Neural cell (in vitro differentiated cells): ENCODE results near the gene LRP5. TPM values are rescaled to one million over a fixed set of nuclear protein-coding genes. Genes with fewer than 3 reads are reported as not detected.

Source experiments
- H2AFZ ChIP-seq: fragments of 200-600, 300-800 bp; sonication (generic), shearing (Covaris generic); 2 replicates; pipeline ENCODE4 v1.6.0; 2014; ENCODE audit warnings: low read depth, mild to moderate bottlenecking, antibody characterized with exemption, low read length, moderate library complexity
- H3F3A ChIP-seq: fragments of 200-600 bp; shearing (Covaris generic); 2 replicates; pipeline ENCODE4 v1.6.1; 2016; ENCODE audit warnings: mild to moderate bottlenecking, moderate library complexity, mixed read lengths, antibody characterized with exemption, low read length; ENCODE audit not compliant: insufficient read depth, poor library complexity, severe bottlenecking
- H3K27ac ChIP-seq: fragments of 200-600, 300-800 bp; sonication (generic), shearing (Covaris generic); 2 replicates; pipeline ENCODE4 v1.5.1; 2014; ENCODE audit warnings: mild to moderate bottlenecking, low read length, moderate library complexity
- H3K27me3 ChIP-seq: fragments of 300-800, 200-600 bp; sonication (generic), shearing (Covaris generic); 2 replicates; pipeline ENCODE4 v1.6.0; 2014; ENCODE audit warnings: mild to moderate bottlenecking, low read depth, low read length, moderate library complexity; ENCODE audit not compliant: insufficient read depth
- H3K36me3 ChIP-seq: fragments of 300-800, 200-600 bp; sonication (generic), shearing (Covaris generic); 2 replicates; pipeline ENCODE4 v1.5.1; 2014; ENCODE audit warnings: mild to moderate bottlenecking, antibody characterized with exemption, low read length, moderate library complexity; ENCODE audit not compliant: insufficient read depth
- H3K4me2 ChIP-seq: fragments of 300-800, 200-600 bp; sonication (generic), shearing (Covaris generic); 2 replicates; pipeline ENCODE4 v1.6.0; 2014; ENCODE audit warnings: mild to moderate bottlenecking, low read length
- H3K4me3 ChIP-seq: fragments of 300-800, 200-600 bp; sonication (generic), shearing (Covaris generic); 2 replicates; pipeline ENCODE4 v1.5.1; 2014; ENCODE audit warnings: mild to moderate bottlenecking, low read length, moderate library complexity
- H3K79me2 ChIP-seq: fragments of 200-600 bp; shearing (Covaris generic); replicated peaks from 2 replicates; pipeline ENCODE4 v1.6.0; 2014; ENCODE audit warnings: mild to moderate bottlenecking, low read length, moderate library complexity; ENCODE audit not compliant: insufficient read depth
- H3K9ac ChIP-seq: fragments of 300-800, 200-600 bp; sonication (generic), shearing (Covaris generic); 2 replicates; pipeline ENCODE4 v1.6.1; 2016; ENCODE audit warnings: mild to moderate bottlenecking, low read length, mixed read lengths
- H3K9me2 ChIP-seq: fragments of 200-600 bp; shearing (Covaris generic); 2 replicates; pipeline ENCODE4 v1.6.1; 2016; ENCODE audit warnings: mild to moderate bottlenecking, low read length, mixed read lengths; ENCODE audit not compliant: insufficient read depth
- H3K9me3 ChIP-seq: fragments of 200-600, 300-800 bp; sonication (generic), shearing (Covaris generic); 2 replicates; pipeline ENCODE4 v1.6.1; 2016; ENCODE audit warnings: mild to moderate bottlenecking, mixed run types, low read length, moderate library complexity, mixed read lengths
- H4K20me1 ChIP-seq: fragments of 200-600 bp; shearing (Covaris generic); 2 replicates; pipeline ENCODE4 v1.6.1; 2016; ENCODE audit warnings: mild to moderate bottlenecking, mixed run types; ENCODE audit not compliant: insufficient read depth
- CTCF ChIP-seq: fragments of 450-650 bp; IDR thresholded peaks from 2 replicates; pipeline ENCODE4 v1.5.1; 2014; ENCODE audit warnings: antibody characterized with exemption, mild to moderate bottlenecking, moderate library complexity; ENCODE audit not compliant: poor library complexity, severe bottlenecking
- EP300 ChIP-seq: fragments of 450-650 bp; conservative IDR thresholded peaks from 2 replicates; pipeline ENCODE4 v1.6.1; 2014; ENCODE audit warnings: antibody characterized with exemption, mild to moderate bottlenecking, moderate library complexity; ENCODE audit not compliant: poor library complexity, severe bottlenecking
- EZH2 ChIP-seq: fragments of 200-600, 300-800 bp; shearing (Covaris generic), sonication (generic); IDR thresholded peaks from 2 replicates; pipeline ENCODE4 v1.6.1; 2014; ENCODE audit warnings: antibody characterized with exemption, low read length, borderline replicate concordance, mild to moderate bottlenecking; ENCODE audit not compliant: insufficient read depth, poor library complexity, severe bottlenecking
- MXI1 ChIP-seq: fragments of 450-650 bp; conservative IDR thresholded peaks from 2 replicates; pipeline ENCODE4 v1.6.1; 2014; ENCODE audit warnings: antibody characterized with exemption, mild to moderate bottlenecking; ENCODE audit not compliant: poor library complexity, severe bottlenecking
- POLR2AphosphoS5 ChIP-seq: IDR thresholded peaks from 2 replicates; pipeline ENCODE4 v1.6.1; 2012
- RAD21 ChIP-seq: fragments of 450-650 bp; conservative IDR thresholded peaks from 2 replicates; pipeline ENCODE4 v1.6.1; 2014; ENCODE audit warnings: antibody characterized with exemption, mild to moderate bottlenecking, moderate library complexity
- REST ChIP-seq: IDR thresholded peaks from 2 replicates; pipeline ENCODE4 v1.6.1; 2012; ENCODE audit warnings: borderline replicate concordance
- SMC3 ChIP-seq: fragments of 450-650 bp; conservative IDR thresholded peaks from 2 replicates; pipeline ENCODE4 v1.6.1; 2014; ENCODE audit warnings: antibody characterized with exemption, mild to moderate bottlenecking, moderate library complexity; ENCODE audit not compliant: poor library complexity
- TAF1 ChIP-seq: IDR thresholded peaks from 2 replicates; pipeline ENCODE4 v1.6.1; 2012; ENCODE audit warnings: low read depth
- polyA plus RNA-seq: library from polyadenylated mRNA; depleted of rRNA; stranded (reverse); fragments of >200 nt; gene quantifications from 2 replicates; pipeline ENCODE4 v1.2.3, GENCODE V29; 2014

The LRP5 gene
- polyA plus RNA-seq, 1 donor from 2014 or later, result 3.0 TPM

- no peak overlapping the region for H3K4me2 ChIP-seq
- no peaks in the 10 kb centered on the region for H3K79me2 ChIP-seq
- no peaks in the 10 kb centered on the region for H3K9me2 ChIP-seq
- no peak overlapping the region for H3K9ac ChIP-seq
- no peaks in the 10 kb centered on the region for H3K36me3 ChIP-seq
- H3K27ac ChIP-seq, result no peak overlapping the region
- H3F3A ChIP-seq, result no peaks in the 10 kb centered on the region
- H3K4me3 ChIP-seq, result no peak overlapping the region
- no peak for TF ChIP-seq RAD21
- no peak for TF ChIP-seq MXI1
- TF ChIP-seq EP300, result no peak
- no peak for TF ChIP-seq POLR2AphosphoS5
- no peaks in the 10 kb centered on the region for H4K20me1 ChIP-seq
- H3K27me3 ChIP-seq, result no peaks in the 10 kb centered on the region
- no peak overlapping the region for H2AFZ ChIP-seq
- H3K9me3 ChIP-seq, result no peaks in the 10 kb centered on the region
These were observed 137.6 kb downstream of the LRP5 start for GRCh38 chr11:68449951-68450350.

- no peak for TF ChIP-seq POLR2AphosphoS5
- no peak for TF ChIP-seq RAD21
- TF ChIP-seq EP300, result no peak
- TF ChIP-seq EZH2, result no peak
- TF ChIP-seq MXI1, result no peak
- TF ChIP-seq CTCF, result no peak
- no peak for TF ChIP-seq REST
- no peak for TF ChIP-seq TAF1
- TF ChIP-seq SMC3, result no peak
- Histone ChIP-seq H3K9ac (no peak overlapping the region), H3K36me3 (no peaks in the 10 kb centered on the region), H3K27me3 (no peaks in the 10 kb centered on the region), H3K9me3 (no peaks in the 10 kb centered on the region), H3F3A (no peaks in the 10 kb centered on the region), H2AFZ (no peak overlapping the region), H3K9me2 (no peaks in the 10 kb centered on the region), H3K4me2 (no peak overlapping the region), H3K4me3 (no peak overlapping the region), H3K79me2 (no peaks in the 10 kb centered on the region), H3K27ac (no peak overlapping the region), H4K20me1 (no peaks in the 10 kb centered on the region)
These were observed 138.3 kb downstream of the LRP5 start for GRCh38 chr11:68450711-68451110.

- Histone ChIP-seq H3K79me2 (no peaks in the 10 kb centered on the region), H3K4me2 (no peak overlapping the region), H3K9ac (no peak overlapping the region), H3K27ac (no peak overlapping the region), H4K20me1 (no peaks in the 10 kb centered on the region), H3K9me3 (no peaks in the 10 kb centered on the region), H3K36me3 (no peaks in the 10 kb centered on the region), H3K9me2 (no peaks in the 10 kb centered on the region), H3K27me3 (no peaks in the 10 kb centered on the region), H3F3A (no peaks in the 10 kb centered on the region), H2AFZ (no peak overlapping the region), H3K4me3 (no peak overlapping the region)
- TF ChIP-seq EP300 (no peak), SMC3 (no peak), RAD21 (no peak), EZH2 (no peak), POLR2AphosphoS5 (no peak), TAF1 (no peak), CTCF (no peak), REST (no peak), MXI1 (no peak)
These were observed 142.4 kb downstream of the LRP5 start for GRCh38 chr11:68454767-68455166.
